Prostate gland (tissue), 2 donors: ENCODE measurements around the gene REN.

Experiments used
- POLR2AphosphoS5 ChIP-seq: sonication (generic); formaldehyde crosslinking; IDR thresholded peaks from one replicate; pipeline ENCODE4 v1.6.1; 2017; ENCODE audit warnings: antibody characterized with exemption
- TF ChIP-seq, protein P1 (sequence below), 4 experiments: fragments of 200-600 bp in 2 of 4; fragments of 450-650 bp in 2 of 4; sonication (generic) in 2 of 4; IDR thresholded peaks; 1 replicate in 3 of 4; 2 replicates in 1 of 4; pipeline ENCODE4 v1.5.1; 2016 to 2019; ENCODE audit warnings: antibody characterized with exemption in 4 of 4, mild to moderate bottlenecking in 2 of 4, moderate library complexity in 2 of 4

DNA sequence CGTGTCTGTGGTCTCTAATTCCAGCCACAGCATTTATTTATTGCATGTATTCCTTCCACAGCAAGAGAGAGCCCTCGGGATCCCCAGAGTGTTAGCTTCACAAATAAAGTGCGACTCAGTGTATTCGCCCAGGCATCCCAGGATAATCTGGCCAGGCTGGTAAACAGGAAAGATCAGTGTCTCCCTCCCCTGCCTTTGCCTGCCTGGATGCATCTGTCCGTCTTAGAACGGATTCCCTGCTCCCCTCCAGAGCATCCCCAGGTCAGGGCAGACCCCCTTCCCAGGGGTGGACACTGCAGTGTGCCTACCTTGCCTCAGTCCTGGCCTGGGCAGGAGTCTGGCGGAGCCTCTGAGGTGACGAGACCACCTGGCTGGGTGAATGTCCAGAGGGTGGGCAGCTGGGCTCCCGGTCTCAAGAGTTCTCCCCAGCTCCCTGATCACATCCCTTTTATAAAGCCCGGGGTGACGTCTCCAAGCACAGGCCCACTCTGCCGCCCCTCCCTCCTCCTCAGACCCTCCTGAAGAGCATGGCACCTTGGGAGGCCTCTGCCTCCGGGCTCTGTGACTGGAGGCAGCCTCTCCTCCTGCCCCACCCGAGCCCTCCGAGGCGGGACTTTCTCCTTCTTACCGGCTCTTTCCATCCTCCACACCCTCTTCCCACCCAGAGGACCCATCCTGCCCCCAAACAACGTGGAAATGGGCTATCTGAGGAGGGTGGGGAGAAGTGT, 30.1 kb upstream of the REN start, which contains the start of gene KISS1:
- TF ChIP-seq, protein P1, sequence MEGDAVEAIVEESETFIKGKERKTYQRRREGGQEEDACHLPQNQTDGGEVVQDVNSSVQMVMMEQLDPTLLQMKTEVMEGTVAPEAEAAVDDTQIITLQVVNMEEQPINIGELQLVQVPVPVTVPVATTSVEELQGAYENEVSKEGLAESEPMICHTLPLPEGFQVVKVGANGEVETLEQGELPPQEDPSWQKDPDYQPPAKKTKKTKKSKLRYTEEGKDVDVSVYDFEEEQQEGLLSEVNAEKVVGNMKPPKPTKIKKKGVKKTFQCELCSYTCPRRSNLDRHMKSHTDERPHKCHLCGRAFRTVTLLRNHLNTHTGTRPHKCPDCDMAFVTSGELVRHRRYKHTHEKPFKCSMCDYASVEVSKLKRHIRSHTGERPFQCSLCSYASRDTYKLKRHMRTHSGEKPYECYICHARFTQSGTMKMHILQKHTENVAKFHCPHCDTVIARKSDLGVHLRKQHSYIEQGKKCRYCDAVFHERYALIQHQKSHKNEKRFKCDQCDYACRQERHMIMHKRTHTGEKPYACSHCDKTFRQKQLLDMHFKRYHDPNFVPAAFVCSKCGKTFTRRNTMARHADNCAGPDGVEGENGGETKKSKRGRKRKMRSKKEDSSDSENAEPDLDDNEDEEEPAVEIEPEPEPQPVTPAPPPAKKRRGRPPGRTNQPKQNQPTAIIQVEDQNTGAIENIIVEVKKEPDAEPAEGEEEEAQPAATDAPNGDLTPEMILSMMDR (IDR thresholded peaks at IDR 0.05) = no peak
- no peak for TF ChIP-seq POLR2AphosphoS5
